Skeletal muscle satellite cell (primary cell): ENCODE results near the gene TPI1.
A peak's percentile ranks its signal among the peaks of the same experiment; 100 is the strongest.

Source experiments
- H3K27me3 ChIP-seq: 2 replicates; pipeline ENCODE4 v1.7.0; 2013; ENCODE audit warnings: low read length; ENCODE audit not compliant: control insufficient read depth, insufficient read depth
- H3K36me3 ChIP-seq: 2 replicates; pipeline ENCODE4 v1.7.0; 2013; ENCODE audit warnings: mild to moderate bottlenecking, control low read depth, low read length; ENCODE audit not compliant: insufficient read depth
- H3K4me1 ChIP-seq: 2 replicates; pipeline ENCODE4 v1.7.0; 2013; ENCODE audit warnings: low read length; ENCODE audit not compliant: control insufficient read depth, insufficient read depth
- H3K4me2 ChIP-seq: 2 replicates; pipeline ENCODE4 v1.7.0; 2013; ENCODE audit warnings: mild to moderate bottlenecking, low read length
- H3K4me3 ChIP-seq: 2 replicates; pipeline ENCODE4 v1.7.0; 2013; ENCODE audit warnings: low read length
- H3K9ac ChIP-seq: 2 replicates; pipeline ENCODE4 v1.7.0; 2013; ENCODE audit warnings: mild to moderate bottlenecking, low read depth, low read length, moderate library complexity
- H3K9me3 ChIP-seq: replicated peaks from 2 replicates; pipeline ENCODE4 v1.7.0; 2013; ENCODE audit warnings: mild to moderate bottlenecking, control low read depth, low read length

Gene TPI1

DNA sequence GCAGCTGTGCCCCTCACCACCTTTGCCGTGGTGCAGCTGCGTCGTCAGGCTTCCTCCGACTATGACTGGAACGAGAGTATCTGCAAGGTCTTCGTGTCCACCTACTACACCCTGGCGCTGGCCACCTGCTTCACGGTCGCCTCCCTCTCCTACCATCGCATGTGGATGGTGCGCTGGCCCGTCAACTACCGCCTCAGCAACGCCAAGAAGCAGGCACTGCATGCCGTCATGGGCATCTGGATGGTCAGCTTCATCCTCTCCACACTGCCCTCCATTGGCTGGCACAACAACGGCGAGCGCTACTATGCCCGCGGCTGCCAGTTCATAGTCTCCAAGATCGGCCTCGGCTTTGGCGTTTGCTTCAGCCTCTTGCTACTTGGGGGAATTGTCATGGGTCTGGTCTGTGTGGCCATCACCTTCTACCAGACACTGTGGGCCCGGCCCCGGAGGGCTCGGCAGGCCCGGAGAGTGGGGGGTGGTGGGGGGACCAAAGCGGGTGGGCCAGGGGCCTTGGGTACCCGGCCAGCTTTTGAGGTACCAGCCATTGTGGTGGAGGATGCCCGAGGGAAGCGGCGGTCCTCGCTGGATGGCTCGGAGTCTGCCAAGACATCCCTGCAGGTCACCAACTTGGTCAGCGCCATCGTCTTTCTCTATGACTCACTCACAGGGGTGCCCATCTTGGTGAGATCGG is 43.1 kb upstream of the TPI1 start:
- Histone ChIP-seq H3K4me1 (peaks cover 42% of the 10 kb centered on the region), H3K27me3 (peaks cover 24% of the 10 kb centered on the region), H3K9ac (no peak overlapping the region), H3K4me2 (no peak overlapping the region), H3K9me3 (no peaks in the 10 kb centered on the region), H3K4me3 (no peak overlapping the region), H3K36me3 (no peaks in the 10 kb centered on the region)

DNA sequence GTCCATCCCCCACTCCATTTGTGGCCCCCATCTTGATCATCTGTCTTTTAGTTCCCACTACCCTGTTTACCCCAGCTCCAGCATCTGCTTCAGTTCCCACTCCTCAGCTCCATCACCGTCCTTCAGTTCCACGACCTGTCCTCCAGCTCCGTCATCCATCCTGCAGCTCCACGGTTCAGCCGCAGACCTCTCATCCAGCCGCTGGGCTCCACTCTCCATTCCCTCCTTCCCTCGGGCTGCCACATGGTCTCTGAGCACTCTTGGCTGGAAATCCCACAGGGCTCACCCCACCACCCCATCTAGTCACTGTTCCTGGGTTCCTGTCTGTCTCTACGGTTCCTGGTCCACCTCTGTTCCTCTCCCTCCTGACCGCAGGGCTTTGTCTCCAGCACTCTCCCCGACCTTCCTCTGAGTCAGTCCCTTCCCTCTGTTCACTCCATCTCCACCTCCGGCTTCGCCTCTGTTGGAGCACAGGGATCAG is 42.4 kb upstream of the TPI1 start:
- H3K9me3 ChIP-seq, result no peaks in the 10 kb centered on the region
- H3K4me1 ChIP-seq, result peaks cover 41% of the 10 kb centered on the region
- peaks cover 24% of the 10 kb centered on the region for H3K27me3 ChIP-seq
- H3K36me3 ChIP-seq, result no peaks in the 10 kb centered on the region
- H3K4me2 ChIP-seq, result peak overlapping the region; percentile 79
- peak overlapping the region; percentile 61 for H3K4me3 ChIP-seq
- peak overlapping the region; percentile 19 for H3K9ac ChIP-seq

DNA sequence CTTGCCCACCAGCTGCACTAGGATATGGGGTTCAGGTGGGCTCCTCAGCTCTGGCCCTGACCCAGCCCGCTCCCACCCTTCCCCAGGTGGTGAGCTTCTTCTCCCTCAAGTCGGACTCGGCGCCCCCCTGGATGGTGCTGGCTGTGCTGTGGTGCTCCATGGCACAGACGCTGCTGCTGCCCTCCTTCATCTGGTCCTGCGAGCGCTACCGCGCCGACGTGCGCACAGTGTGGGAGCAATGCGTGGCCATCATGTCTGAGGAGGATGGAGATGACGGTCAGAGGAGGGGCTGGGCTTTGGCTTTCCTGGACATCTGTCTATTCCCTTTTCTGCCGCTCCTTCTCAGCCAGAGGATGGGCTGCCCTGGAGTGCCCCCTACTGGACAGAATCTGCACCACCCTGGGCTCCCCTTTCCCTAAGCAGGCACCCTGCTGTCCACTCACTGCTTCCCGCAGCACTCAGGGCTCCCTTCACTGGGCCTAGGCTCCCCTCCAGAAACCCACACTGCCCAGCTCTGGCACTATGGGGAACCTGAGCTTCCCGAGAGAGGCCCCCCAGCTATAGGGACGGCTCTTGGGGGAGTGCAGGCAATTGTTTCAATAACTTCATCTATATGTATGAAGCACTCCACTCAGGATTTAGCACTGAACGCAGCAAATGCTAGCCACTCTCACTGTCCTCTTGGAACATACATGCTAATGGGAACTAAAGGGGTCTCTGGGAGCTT is 41.8 kb upstream of the TPI1 start:
- peak overlapping the region; percentile 61 for H3K4me3 ChIP-seq
- H3K9ac ChIP-seq, result peak overlapping the region; percentile 19
- H3K4me1 ChIP-seq, result peaks cover 38% of the 10 kb centered on the region
- H3K4me2 ChIP-seq, result peak overlapping the region; percentile 79
- H3K27me3 ChIP-seq, result peaks cover 24% of the 10 kb centered on the region
- peaks cover 5% of the 10 kb centered on the region for H3K36me3 ChIP-seq
- H3K9me3 ChIP-seq, result no peaks in the 10 kb centered on the region

DNA sequence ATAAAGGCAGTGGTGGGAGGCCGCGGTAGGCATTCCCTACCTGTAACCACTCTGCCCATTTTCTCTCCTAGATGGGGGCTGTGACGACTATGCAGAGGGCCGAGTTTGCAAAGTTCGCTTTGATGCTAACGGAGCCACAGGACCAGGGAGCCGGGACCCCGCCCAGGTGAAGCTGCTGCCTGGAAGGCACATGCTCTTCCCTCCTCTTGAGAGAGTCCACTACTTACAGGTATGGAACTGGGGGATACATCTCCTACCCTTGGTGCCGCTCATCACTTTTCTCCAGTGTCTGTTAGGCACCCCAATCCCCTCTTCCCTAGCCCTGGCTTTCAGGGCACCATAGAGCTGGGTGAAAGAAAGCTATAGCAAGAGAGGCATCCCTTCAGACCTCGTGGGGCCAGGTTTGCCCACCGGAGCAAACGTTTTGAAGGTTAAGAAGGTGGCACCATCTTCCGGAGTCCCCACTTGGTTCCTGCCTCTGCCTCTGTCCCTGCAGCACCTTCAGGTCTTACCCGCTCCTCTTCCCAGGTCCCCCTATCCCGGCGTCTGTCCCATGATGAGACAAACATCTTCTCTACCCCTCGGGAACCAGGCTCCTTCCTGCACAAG is 41.1 kb upstream of the TPI1 start:
- Histone ChIP-seq H3K9me3 (no peaks in the 10 kb centered on the region), H3K27me3 (peaks cover 22% of the 10 kb centered on the region), H3K4me3 (no peak overlapping the region), H3K4me1 (peaks cover 34% of the 10 kb centered on the region), H3K36me3 (peaks cover 11% of the 10 kb centered on the region), H3K9ac (no peak overlapping the region), H3K4me2 (no peak overlapping the region)

DNA sequence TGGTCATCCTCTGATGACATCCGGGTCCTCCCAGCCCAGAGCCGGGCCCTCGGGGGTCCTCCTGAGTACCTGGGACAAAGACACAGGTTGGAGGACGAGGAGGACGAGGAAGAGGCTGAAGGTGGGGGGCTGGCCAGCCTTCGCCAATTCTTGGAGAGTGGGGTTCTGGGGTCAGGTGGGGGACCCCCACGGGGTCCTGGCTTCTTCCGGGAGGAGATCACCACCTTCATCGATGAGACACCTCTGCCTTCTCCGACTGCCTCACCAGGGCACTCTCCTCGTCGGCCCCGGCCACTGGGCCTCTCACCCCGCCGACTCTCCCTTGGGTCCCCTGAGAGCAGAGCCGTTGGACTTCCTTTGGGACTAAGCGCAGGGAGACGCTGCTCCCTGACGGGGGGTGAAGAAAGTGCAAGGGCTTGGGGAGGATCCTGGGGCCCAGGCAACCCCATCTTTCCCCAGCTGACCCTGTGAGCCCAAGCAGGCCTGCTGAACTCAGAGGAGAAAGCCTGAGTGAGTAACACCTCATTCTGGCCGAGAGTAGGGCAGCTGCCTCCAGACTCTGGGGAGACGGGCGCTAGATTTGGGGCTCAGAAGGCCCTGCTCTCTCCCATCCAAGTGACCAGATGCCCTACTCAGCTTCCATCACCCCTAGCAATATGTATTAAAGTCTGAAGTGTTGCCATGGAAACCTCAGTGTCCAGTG is 40.4 kb upstream of the TPI1 start:
- Histone ChIP-seq H3K36me3 (peaks cover 17% of the 10 kb centered on the region), H3K4me1 (peaks cover 30% of the 10 kb centered on the region), H3K4me3 (no peak overlapping the region), H3K9me3 (no peaks in the 10 kb centered on the region), H3K27me3 (peaks cover 20% of the 10 kb centered on the region), H3K9ac (peak overlapping the region; percentile 43), H3K4me2 (peak overlapping the region; percentile 56)

DNA sequence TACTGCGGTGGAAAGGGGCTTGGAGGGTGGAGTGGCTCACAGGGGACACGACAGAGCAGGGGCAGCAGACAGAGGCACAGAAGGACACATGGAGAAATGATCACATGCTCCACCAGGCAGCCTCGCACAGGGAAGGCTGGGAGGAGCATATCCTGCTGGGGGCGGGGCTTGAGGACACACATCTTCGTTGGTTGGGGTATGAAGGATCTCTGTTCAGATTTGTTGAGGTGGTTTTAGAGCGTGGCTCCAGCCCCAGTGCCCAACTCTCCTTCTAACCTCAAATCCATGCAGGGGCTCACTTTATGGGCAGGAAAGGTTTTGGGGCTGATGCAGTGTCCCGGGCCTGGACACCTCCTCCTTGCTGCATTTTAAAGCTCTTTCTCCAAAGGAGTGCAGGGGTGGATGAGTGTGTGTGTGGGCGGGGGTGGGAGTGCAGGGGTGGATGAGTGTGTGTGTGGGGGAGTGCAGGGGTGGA is 39.9 kb upstream of the TPI1 start:
- peak overlapping the region; percentile 56 for H3K4me2 ChIP-seq
- H3K36me3 ChIP-seq, result peaks cover 23% of the 10 kb centered on the region
- H3K4me1 ChIP-seq, result peaks cover 25% of the 10 kb centered on the region
- peak overlapping the region; percentile 43 for H3K9ac ChIP-seq
- no peaks in the 10 kb centered on the region for H3K9me3 ChIP-seq
- peaks cover 14% of the 10 kb centered on the region for H3K27me3 ChIP-seq
- no peak overlapping the region for H3K4me3 ChIP-seq

GRCh38 chr12:6827982-6828780 is 39.1 kb upstream of the TPI1 start, which contains the start of gene P3H3:
TSS of gene P3H3 (plus strand) at chr12:6828407. CDS start at chr12:6828441, 34 bp downstream.
- peak within 1 kb of the TSS; percentile 86 for H3K9ac ChIP-seq
- H3K4me3 ChIP-seq, result peak within 1 kb of the TSS; percentile 83
- no peaks in the 10 kb centered on the region for H3K9me3 ChIP-seq
- peaks cover 25% of the 10 kb centered on the region for H3K4me1 ChIP-seq
- peaks cover 7% of the 10 kb centered on the region for H3K27me3 ChIP-seq
- H3K36me3 ChIP-seq, result peaks cover 25% of the 10 kb centered on the region
- H3K4me2 ChIP-seq, result peak within 1 kb of the TSS; percentile 91

GRCh38 chr12:6828781-6829535 is 38.4 kb upstream of the TPI1 start:
- Histone ChIP-seq H3K4me2 (peak overlapping the region; percentile 91), H3K9ac (peak overlapping the region; percentile 86), H3K9me3 (no peaks in the 10 kb centered on the region), H3K4me1 (peaks cover 25% of the 10 kb centered on the region), H3K36me3 (peaks cover 31% of the 10 kb centered on the region), H3K4me3 (peak overlapping the region; percentile 83), H3K27me3 (peaks cover 4% of the 10 kb centered on the region)

- Histone ChIP-seq H3K9me3 (no peaks in the 10 kb centered on the region), H3K4me2 (peak overlapping the region; percentile 91), H3K4me3 (peak overlapping the region; percentile 83), H3K36me3 (peaks cover 36% of the 10 kb centered on the region), H3K4me1 (peaks cover 25% of the 10 kb centered on the region), H3K9ac (peak overlapping the region; percentile 86), H3K27me3 (peaks cover 4% of the 10 kb centered on the region)
Measured at GRCh38 chr12:6829536-6830220, 37.7 kb upstream of the TPI1 start.
